Natural killer cell (primary cell): ENCODE measurements around the gene PRAME. TPM values are rescaled to one million over a fixed set of nuclear protein-coding genes. Genes with fewer than 3 reads are reported as not detected.
"Not testable (repeated sequence)": the region's sequence is repeated elsewhere in the genome, so short reads cannot be mapped to it uniquely, and the experiment has no call there.

Experiments used
- ATAC-seq, 3 donors: fragments of 150-1000 bp in 2 of 3; fragments of 200-7000 bp in 1 of 3; cut with Tn5 transposase; 1 replicate in 1 of 3; 2 replicates in 2 of 3; pipeline ENCODE4 v1.10.0; 2021; ENCODE audit warnings: mild to moderate bottlenecking in 2 of 3, moderate library complexity in 2 of 3
- DNase-seq, 2 donors: peaks; one replicate each; pipeline versions ENCODE4 v3.0.0 to v3.0.0-alpha.2; 2013 to 2021; ENCODE audit warnings: mixed read lengths in 1 of 2
- H3K27ac ChIP-seq: one replicate; pipeline ENCODE4 v1.5.1; 2013; ENCODE audit warnings: mild to moderate bottlenecking, low read length
- H3K27me3 ChIP-seq: one replicate; pipeline ENCODE4 v1.6.1; 2013; ENCODE audit warnings: low read length; ENCODE audit not compliant: control insufficient read depth, insufficient read depth
- H3K36me3 ChIP-seq: one replicate; pipeline ENCODE4 v1.6.1; 2013; ENCODE audit warnings: low read length; ENCODE audit not compliant: control insufficient read depth, insufficient read depth
- H3K4me1 ChIP-seq: one replicate; pipeline ENCODE4 v1.6.1; 2013; ENCODE audit warnings: low read length; ENCODE audit not compliant: control insufficient read depth, insufficient read depth
- H3K4me3 ChIP-seq: one replicate; pipeline ENCODE4 v1.5.1; 2013; ENCODE audit warnings: low read length
- H3K9me3 ChIP-seq: one replicate; pipeline ENCODE4 v1.6.1; 2013; ENCODE audit warnings: low read length; ENCODE audit not compliant: control insufficient read depth, insufficient read depth
- H3K27ac Mint-ChIP-seq, 2 donors: one replicate each; pipeline ENCODE4 v1.8.0; 2022; ENCODE audit warnings: mild to moderate bottlenecking in 2 of 2, mixed read lengths in 2 of 2, moderate library complexity in 1 of 2
- H3K27me3 Mint-ChIP-seq, 2 donors: one replicate each; pipeline ENCODE4 v1.8.0; 2022; ENCODE audit warnings: low read depth in 2 of 2, mixed read lengths in 2 of 2
- H3K36me3 Mint-ChIP-seq: one replicate; pipeline ENCODE4 v1.8.0; 2022; ENCODE audit warnings: mixed read lengths
- H3K4me1 Mint-ChIP-seq, 2 donors: one replicate each; pipeline ENCODE4 v1.8.0; 2022; ENCODE audit warnings: mixed read lengths in 2 of 2
- H3K4me3 Mint-ChIP-seq: one replicate; pipeline ENCODE4 v1.8.0; 2022; ENCODE audit warnings: mild to moderate bottlenecking, moderate library complexity, mixed read lengths
- H3K9me3 Mint-ChIP-seq, 2 donors: one replicate each; pipeline ENCODE4 v1.8.0; 2022; ENCODE audit warnings: mixed read lengths in 2 of 2
- CTCF ChIP-seq: fragments of 200-600 bp; IDR thresholded peaks from one replicate; pipeline ENCODE4 v1.8.0; 2022; ENCODE audit warnings: antibody characterized with exemption
- WGBS: methylation state at CpG from one replicate; pipeline ENCODE4 v1.1.7; 2013; ENCODE audit warnings: missing lambda C conversion rate; ENCODE audit not compliant: insufficient coverage; 5-methylcytosine and 5-hydroxymethylcytosine counted together
- intact Hi-C: fragments of 100-400 bp; cut with micrococcal nuclease; formaldehyde crosslinking; loops from one replicate; pipeline ENCODE4 v1.14.2; 2022
- total RNA-seq, 4 donors: library from RNA; stranded (reverse); fragments of 120-200 nt in 1 of 4; gene quantifications; one replicate each; pipeline versions ENCODE4 v1.2.3 to v1.2.4, GENCODE V29; 2013 to 2022

Gene PRAME
- total RNA-seq, 3 donors from 2014 or later (not counting 1 experiment from before 2014, with no cell fraction given), result not detected

GRCh38 chr22:22516992-22517391, 42.1 kb downstream of the PRAME start:
- Mint-ChIP-seq H3K27me3 (peaks cover 17 to 48% of the 10 kb centered on the region in 2 donors), H3K4me1 (no peaks in the 10 kb centered on the region), H3K36me3 (no peaks in the 10 kb centered on the region), H3K4me3 (no peak overlapping the region), H3K9me3 (no peaks in the 10 kb centered on the region), H3K27ac (no peak overlapping the region)
- no peak overlapping the region for H3K4me3 ChIP-seq
- intact Hi-C loops, result no loop called here
- H3K9me3 ChIP-seq, result no peaks in the 10 kb centered on the region
- WGBS, result 79% methylated on average over 4 of the region's 4 CpGs
- no peak for TF ChIP-seq CTCF
- DNase-seq, result no peak
- no peaks in the 10 kb centered on the region for H3K4me1 ChIP-seq
- H3K27me3 ChIP-seq, result peaks cover 3% of the 10 kb centered on the region
- H3K27ac ChIP-seq, result no peak overlapping the region
- ATAC-seq, result no peak
- H3K36me3 ChIP-seq, result no peaks in the 10 kb centered on the region

GRCh38 chr22:22515890-22516289, 43.2 kb downstream of the PRAME start:
- Mint-ChIP-seq H3K9me3 (no peaks in the 10 kb centered on the region), H3K27me3 (peaks cover 21 to 49% of the 10 kb centered on the region in 2 donors), H3K4me3 (no peak overlapping the region), H3K4me1 (no peaks in the 10 kb centered on the region), H3K36me3 (no peaks in the 10 kb centered on the region), H3K27ac (no peak overlapping the region)
- DNase-seq (no peak), ATAC-seq (no peak)
- TF ChIP-seq CTCF, result no peak
- H3K4me1 ChIP-seq, result no peaks in the 10 kb centered on the region
- intact Hi-C loops, result no loop called here
- H3K27ac ChIP-seq, result no peak overlapping the region
- H3K36me3 ChIP-seq, result no peaks in the 10 kb centered on the region
- H3K9me3 ChIP-seq, result no peaks in the 10 kb centered on the region
- H3K4me3 ChIP-seq, result no peak overlapping the region
- peaks cover 3% of the 10 kb centered on the region for H3K27me3 ChIP-seq

GRCh38 chr22:22514431-22514830, 44.6 kb downstream of the PRAME start:
- peaks cover 21 to 49% of the 10 kb centered on the region in 2 donors for H3K27me3 Mint-ChIP-seq
- WGBS, result 81% methylated on average over 6 of the region's 8 CpGs
- intact Hi-C loops, H3K27me3 ChIP-seq, H3K4me3 ChIP-seq, H3K27ac ChIP-seq, H3K9me3 Mint-ChIP-seq, H3K9me3 ChIP-seq, H3K4me3 Mint-ChIP-seq, H3K36me3 ChIP-seq, H3K4me1 ChIP-seq, H3K36me3 Mint-ChIP-seq, ATAC-seq, H3K27ac Mint-ChIP-seq, DNase-seq, H3K4me1 Mint-ChIP-seq: not testable (repeated sequence)

GRCh38 chr22:22513619-22514018, 45.4 kb downstream of the PRAME start:
- Histone ChIP-seq H3K9me3 (no peaks in the 10 kb centered on the region), H3K36me3 (no peaks in the 10 kb centered on the region), H3K27me3 (peaks cover 3% of the 10 kb centered on the region), H3K4me3 (no peak overlapping the region), H3K27ac (no peak overlapping the region), H3K4me1 (peaks cover 6% of the 10 kb centered on the region)
- 91% methylated on average over 2 of the region's 2 CpGs for WGBS
- intact Hi-C loops, result no loop called here
- H3K4me1 Mint-ChIP-seq, result no peaks in the 10 kb centered on the region
- H3K27ac Mint-ChIP-seq, result no peak overlapping the region
- peaks cover 21 to 49% of the 10 kb centered on the region in 2 donors for H3K27me3 Mint-ChIP-seq
- ATAC-seq (no peak), DNase-seq (no peak)
- H3K4me3 Mint-ChIP-seq, result no peak overlapping the region
- peaks cover 0 to 3% of the 10 kb centered on the region in 2 donors for H3K9me3 Mint-ChIP-seq
- TF ChIP-seq CTCF, result no peak
- H3K36me3 Mint-ChIP-seq, result no peaks in the 10 kb centered on the region
